GM23338 (cell line): ENCODE results near the gene PDE3A. TPM values are rescaled to one million over a fixed set of nuclear protein-coding genes. Genes with fewer than 3 reads are reported as not detected.

ENCODE experiments used
- ATAC-seq: fragments of 200-7000 bp; cut with Tn5 transposase; 3 replicates; pipeline ENCODE4 v1.9.1; 2020
- DNase-seq: peaks from one replicate; pipeline ENCODE4 v3.0.0-alpha.2; 2015; ENCODE audit warnings: low spot score
- H2AFZ ChIP-seq: fragments of 200-600 bp; sonication (generic); 2 replicates; pipeline ENCODE4 v1.8.0; 2016; ENCODE audit warnings: antibody characterized with exemption, mild to moderate bottlenecking, moderate library complexity
- H3F3A ChIP-seq: fragments of 200-600 bp; sonication (generic); replicated peaks from 2 replicates; pipeline ENCODE4 v1.8.0; 2017; ENCODE audit warnings: antibody characterized with exemption, mixed run types, low read depth
- H3K27ac ChIP-seq: fragments of 200-600 bp; sonication (generic); 2 replicates; pipeline ENCODE4 v1.6.1; 2016; ENCODE audit warnings: low read depth
- H3K27me3 ChIP-seq: fragments of 200-600 bp; sonication (generic); 2 replicates; pipeline ENCODE4 v1.8.0; 2016; ENCODE audit warnings: mild to moderate bottlenecking, mixed run types, moderate library complexity; ENCODE audit not compliant: insufficient read depth
- H3K36me3 ChIP-seq: fragments of 200-600 bp; sonication (generic); 2 replicates; pipeline ENCODE4 v1.8.0; 2016; ENCODE audit warnings: mild to moderate bottlenecking; ENCODE audit not compliant: insufficient read depth
- H3K4me1 ChIP-seq: fragments of 200-600 bp; sonication (generic); 2 replicates; pipeline ENCODE4 v1.8.0; 2016; ENCODE audit warnings: mild to moderate bottlenecking, moderate library complexity; ENCODE audit not compliant: insufficient read depth
- H3K4me2 ChIP-seq: fragments of 200-600 bp; sonication (generic); 2 replicates; pipeline ENCODE4 v1.7.1; 2017; ENCODE audit warnings: mixed run types
- H3K4me3 ChIP-seq: fragments of 200-600 bp; sonication (generic); 2 replicates; pipeline ENCODE4 v1.6.1; 2016; ENCODE audit warnings: mixed run types
- H3K79me2 ChIP-seq: fragments of 200-600 bp; sonication (generic); replicated peaks from 2 replicates; pipeline ENCODE4 v1.8.0; 2017; ENCODE audit warnings: mild to moderate bottlenecking; ENCODE audit not compliant: insufficient read depth
- H3K9me2 ChIP-seq: fragments of 200-600 bp; sonication (generic); 2 replicates; pipeline ENCODE4 v1.8.0; 2017; ENCODE audit not compliant: insufficient read depth
- H4K20me1 ChIP-seq: fragments of 200-600 bp; sonication (generic); replicated peaks from 2 replicates; pipeline ENCODE4 v1.8.0; 2017; ENCODE audit warnings: mild to moderate bottlenecking; ENCODE audit not compliant: insufficient read depth
- H3K27ac Mint-ChIP-seq: 2 replicates; pipeline ENCODE4 v1.8.0; 2020; ENCODE audit warnings: inconsistent platforms, mild to moderate bottlenecking, moderate library complexity, mixed read lengths
- H3K27me3 Mint-ChIP-seq: 3 replicates; pipeline ENCODE4 v1.8.0; 2022; ENCODE audit warnings: low read depth, mild to moderate bottlenecking, moderate library complexity, mixed read lengths, inconsistent platforms; ENCODE audit not compliant: insufficient read depth, poor library complexity
- H3K36me3 Mint-ChIP-seq: 3 replicates; pipeline ENCODE4 v1.8.0; 2021; ENCODE audit warnings: low read depth, mild to moderate bottlenecking, inconsistent platforms, moderate library complexity, mixed read lengths
- H3K4me1 Mint-ChIP-seq: 3 replicates; pipeline ENCODE4 v1.8.0; 2020; ENCODE audit warnings: mild to moderate bottlenecking, inconsistent platforms, mixed read lengths
- H3K4me3 Mint-ChIP-seq: 3 replicates; pipeline ENCODE4 v1.8.0; 2021; ENCODE audit warnings: moderate library complexity, mild to moderate bottlenecking, inconsistent platforms, mixed read lengths
- H3K9me3 Mint-ChIP-seq: 3 replicates; pipeline ENCODE4 v1.8.0; 2020; ENCODE audit warnings: moderate library complexity, mild to moderate bottlenecking, inconsistent platforms, mixed read lengths
- CREB1 ChIP-seq: fragments of 250-450 bp; sonication (Bioruptor Pico); IDR thresholded peaks from 2 replicates; pipeline ENCODE4 v1.5.0; 2020; ENCODE audit warnings: low read depth, mild to moderate bottlenecking, moderate library complexity
- EZH2 ChIP-seq: fragments of 200-600 bp; sonication (generic); IDR thresholded peaks from one replicate; pipeline ENCODE4 v1.8.0; 2017; ENCODE audit warnings: antibody characterized with exemption, mild to moderate bottlenecking, low read depth; ENCODE audit not compliant: unreplicated experiment
- EZH2phosphoT487 ChIP-seq: fragments of 200-600 bp; sonication (generic); IDR thresholded peaks from one replicate; pipeline ENCODE4 v1.8.1; 2018; ENCODE audit warnings: antibody characterized with exemption; ENCODE audit not compliant: unreplicated experiment
- JUNB ChIP-seq: IDR thresholded peaks from one replicate; pipeline ENCODE4 v1.6.1; 2016; ENCODE audit warnings: antibody characterized with exemption; ENCODE audit not compliant: unreplicated experiment
- NANOG ChIP-seq: IDR thresholded peaks from 2 replicates; pipeline ENCODE4 v1.6.1; 2016; ENCODE audit warnings: antibody characterized with exemption, borderline replicate concordance
- POLR2AphosphoS5 ChIP-seq: IDR thresholded peaks from 2 replicates; pipeline ENCODE4 v1.6.1; 2016; ENCODE audit warnings: antibody characterized with exemption, low read depth
- STAT1 ChIP-seq: IDR thresholded peaks from one replicate; pipeline ENCODE4 v1.6.1; 2016; ENCODE audit warnings: antibody characterized with exemption; ENCODE audit not compliant: unreplicated experiment
- ZNF114 ChIP-seq: fragments of 250-450 bp; sonication (Bioruptor Pico); IDR thresholded peaks from 2 replicates; pipeline ENCODE4 v1.5.0; 2020; ENCODE audit warnings: mild to moderate bottlenecking, moderate library complexity
- ZNF331 ChIP-seq: fragments of 250-450 bp; sonication (Bioruptor Pico); IDR thresholded peaks from 2 replicates; pipeline ENCODE4 v1.5.0; 2020; ENCODE audit warnings: low read depth, mild to moderate bottlenecking, moderate library complexity
- polyA plus RNA-seq: library from polyadenylated mRNA; unstranded; fragments of >200 nt; fragmentation: Nextera tagmentation; extraction: Ambion mirVana; gene quantifications from 2 replicates; pipeline ENCODE4 v1.2.1, GENCODE V29; 2016
- total RNA-seq: library from RNA; depleted of rRNA; stranded (reverse); fragments of >200 nt; shearing (Covaris generic); gene quantifications from 2 replicates; pipeline ENCODE4 v1.2.3, GENCODE V29; 2014
- TF ChIP-seq, protein P1 (sequence below): IDR thresholded peaks from one replicate; pipeline ENCODE4 v1.6.1; 2018; ENCODE audit warnings: antibody characterized with exemption; ENCODE audit not compliant: unreplicated experiment
- TF ChIP-seq, protein P2 (sequence below), 2 experiments: fragments of 200-600 bp in 1 of 2; sonication (generic) in 1 of 2; conservative IDR thresholded peaks; 2 replicates each; pipeline versions ENCODE4 v1.5.1 to v1.6.1; 2016 to 2017; ENCODE audit warnings: antibody characterized with exemption in 2 of 2, low read depth in 2 of 2, mild to moderate bottlenecking in 2 of 2, moderate library complexity in 1 of 2
- TF ChIP-seq, protein P3 (sequence below): IDR thresholded peaks from 2 replicates; pipeline ENCODE4 v1.6.1; 2016; ENCODE audit warnings: antibody characterized with exemption

Gene PDE3A
- total and polyA plus RNA-seq, 2 experiments from 2014 or later, result 2.7 to 9.2 TPM

DNA sequence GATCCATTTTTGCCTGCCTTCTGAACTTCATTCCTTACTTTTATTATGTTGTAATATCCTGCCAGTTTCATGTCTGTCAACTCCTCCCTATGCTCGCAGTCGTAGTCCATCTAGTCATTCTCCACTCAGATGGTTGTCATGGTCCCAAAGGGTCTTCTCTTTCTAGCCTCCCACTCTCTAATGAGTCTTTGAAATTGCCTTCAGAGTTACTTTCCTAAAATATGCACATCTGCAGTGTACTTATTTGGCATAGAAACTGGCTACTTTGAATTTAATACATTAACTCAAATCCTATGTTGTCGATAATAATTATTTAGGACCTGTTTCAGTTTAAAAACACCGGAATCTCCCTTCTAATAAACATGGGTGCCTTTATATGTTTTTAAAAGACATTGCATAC, 101.0 kb downstream of the PDE3A start (continued):
- no peak for TF ChIP-seq ZNF331 (CRISPR knock-in tag)
- TF ChIP-seq, protein P1, sequence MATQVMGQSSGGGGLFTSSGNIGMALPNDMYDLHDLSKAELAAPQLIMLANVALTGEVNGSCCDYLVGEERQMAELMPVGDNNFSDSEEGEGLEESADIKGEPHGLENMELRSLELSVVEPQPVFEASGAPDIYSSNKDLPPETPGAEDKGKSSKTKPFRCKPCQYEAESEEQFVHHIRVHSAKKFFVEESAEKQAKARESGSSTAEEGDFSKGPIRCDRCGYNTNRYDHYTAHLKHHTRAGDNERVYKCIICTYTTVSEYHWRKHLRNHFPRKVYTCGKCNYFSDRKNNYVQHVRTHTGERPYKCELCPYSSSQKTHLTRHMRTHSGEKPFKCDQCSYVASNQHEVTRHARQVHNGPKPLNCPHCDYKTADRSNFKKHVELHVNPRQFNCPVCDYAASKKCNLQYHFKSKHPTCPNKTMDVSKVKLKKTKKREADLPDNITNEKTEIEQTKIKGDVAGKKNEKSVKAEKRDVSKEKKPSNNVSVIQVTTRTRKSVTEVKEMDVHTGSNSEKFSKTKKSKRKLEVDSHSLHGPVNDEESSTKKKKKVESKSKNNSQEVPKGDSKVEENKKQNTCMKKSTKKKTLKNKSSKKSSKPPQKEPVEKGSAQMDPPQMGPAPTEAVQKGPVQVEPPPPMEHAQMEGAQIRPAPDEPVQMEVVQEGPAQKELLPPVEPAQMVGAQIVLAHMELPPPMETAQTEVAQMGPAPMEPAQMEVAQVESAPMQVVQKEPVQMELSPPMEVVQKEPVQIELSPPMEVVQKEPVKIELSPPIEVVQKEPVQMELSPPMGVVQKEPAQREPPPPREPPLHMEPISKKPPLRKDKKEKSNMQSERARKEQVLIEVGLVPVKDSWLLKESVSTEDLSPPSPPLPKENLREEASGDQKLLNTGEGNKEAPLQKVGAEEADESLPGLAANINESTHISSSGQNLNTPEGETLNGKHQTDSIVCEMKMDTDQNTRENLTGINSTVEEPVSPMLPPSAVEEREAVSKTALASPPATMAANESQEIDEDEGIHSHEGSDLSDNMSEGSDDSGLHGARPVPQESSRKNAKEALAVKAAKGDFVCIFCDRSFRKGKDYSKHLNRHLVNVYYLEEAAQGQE, result no peak
- TF ChIP-seq POLR2AphosphoS5, result no peak

DNA sequence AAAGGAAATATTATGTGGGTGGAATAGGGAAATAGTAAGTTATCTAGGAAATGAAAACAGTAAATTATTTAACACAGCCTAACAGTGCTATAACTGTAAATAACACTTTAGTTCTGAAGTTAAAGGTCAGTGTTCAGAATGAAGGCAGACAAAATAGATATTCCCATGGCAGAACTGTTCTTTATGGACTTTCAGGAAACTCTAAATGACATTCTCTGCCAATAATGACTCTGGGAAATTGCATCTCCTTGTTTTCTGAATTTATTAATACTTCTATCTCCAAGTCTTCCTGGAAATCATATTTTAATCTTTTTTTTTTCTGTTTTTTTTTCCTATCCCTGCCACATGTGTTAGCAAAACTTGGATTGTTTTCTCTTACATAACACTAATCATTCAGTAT, 101.4 kb downstream of the PDE3A start:
- H3K27me3 Mint-ChIP-seq, result no peaks in the 10 kb centered on the region
- ATAC-seq (no peak), DNase-seq (no peak)
- Histone ChIP-seq H3K4me2 (no peak overlapping the region), H2AFZ (no peak overlapping the region), H3F3A (no peaks in the 10 kb centered on the region), H3K79me2 (no peaks in the 10 kb centered on the region), H3K36me3 (no peaks in the 10 kb centered on the region), H3K27ac (no peak overlapping the region), H3K4me1 (no peaks in the 10 kb centered on the region), H3K9me2 (0 out of 2 replicates have a peak, but pooled peaks cover 4% of the 10 kb centered on the region), H4K20me1 (no peaks in the 10 kb centered on the region), H3K27me3 (no peaks in the 10 kb centered on the region), H3K4me3 (no peak overlapping the region)
- peaks cover 7% of the 10 kb centered on the region; the same call in 2 of the 3 replicates for H3K9me3 Mint-ChIP-seq
- peaks cover 6% of the 10 kb centered on the region; the same call in 2 of the 3 replicates for H3K36me3 Mint-ChIP-seq
- H3K27ac Mint-ChIP-seq, result no peak overlapping the region
- H3K4me3 Mint-ChIP-seq, result no peak overlapping the region
- H3K4me1 Mint-ChIP-seq, result peaks cover 3% of the 10 kb centered on the region; the same call in 2 of the 3 replicates
- TF ChIP-seq ZNF331 (CRISPR knock-in tag) (no peak), EZH2phosphoT487 (no peak), ZNF114 (no peak), EZH2 (no peak), NANOG (no peak), STAT1 (no peak), JUNB (no peak), CREB1 (CRISPR knock-in tag) (no peak), POLR2AphosphoS5 (no peak)
- TF ChIP-seq, protein P2, sequence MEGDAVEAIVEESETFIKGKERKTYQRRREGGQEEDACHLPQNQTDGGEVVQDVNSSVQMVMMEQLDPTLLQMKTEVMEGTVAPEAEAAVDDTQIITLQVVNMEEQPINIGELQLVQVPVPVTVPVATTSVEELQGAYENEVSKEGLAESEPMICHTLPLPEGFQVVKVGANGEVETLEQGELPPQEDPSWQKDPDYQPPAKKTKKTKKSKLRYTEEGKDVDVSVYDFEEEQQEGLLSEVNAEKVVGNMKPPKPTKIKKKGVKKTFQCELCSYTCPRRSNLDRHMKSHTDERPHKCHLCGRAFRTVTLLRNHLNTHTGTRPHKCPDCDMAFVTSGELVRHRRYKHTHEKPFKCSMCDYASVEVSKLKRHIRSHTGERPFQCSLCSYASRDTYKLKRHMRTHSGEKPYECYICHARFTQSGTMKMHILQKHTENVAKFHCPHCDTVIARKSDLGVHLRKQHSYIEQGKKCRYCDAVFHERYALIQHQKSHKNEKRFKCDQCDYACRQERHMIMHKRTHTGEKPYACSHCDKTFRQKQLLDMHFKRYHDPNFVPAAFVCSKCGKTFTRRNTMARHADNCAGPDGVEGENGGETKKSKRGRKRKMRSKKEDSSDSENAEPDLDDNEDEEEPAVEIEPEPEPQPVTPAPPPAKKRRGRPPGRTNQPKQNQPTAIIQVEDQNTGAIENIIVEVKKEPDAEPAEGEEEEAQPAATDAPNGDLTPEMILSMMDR (conservative IDR thresholded peaks at IDR 0.05; ENCODE audit: low read depth in 2 of 2), result no peak
- TF ChIP-seq, protein P3, sequence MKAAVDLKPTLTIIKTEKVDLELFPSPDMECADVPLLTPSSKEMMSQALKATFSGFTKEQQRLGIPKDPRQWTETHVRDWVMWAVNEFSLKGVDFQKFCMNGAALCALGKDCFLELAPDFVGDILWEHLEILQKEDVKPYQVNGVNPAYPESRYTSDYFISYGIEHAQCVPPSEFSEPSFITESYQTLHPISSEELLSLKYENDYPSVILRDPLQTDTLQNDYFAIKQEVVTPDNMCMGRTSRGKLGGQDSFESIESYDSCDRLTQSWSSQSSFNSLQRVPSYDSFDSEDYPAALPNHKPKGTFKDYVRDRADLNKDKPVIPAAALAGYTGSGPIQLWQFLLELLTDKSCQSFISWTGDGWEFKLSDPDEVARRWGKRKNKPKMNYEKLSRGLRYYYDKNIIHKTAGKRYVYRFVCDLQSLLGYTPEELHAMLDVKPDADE, result no peak
- TF ChIP-seq, protein P1, result no peak
